SU-DHL-6 (cell line): ENCODE measurements around the gene CCL4.

Experiments used
- H2AFZ ChIP-seq: fragments of 200-600 bp; sonication (generic); 2 replicates; pipeline ENCODE4 v1.6.1; 2014; ENCODE audit warnings: low read depth, mild to moderate bottlenecking, moderate library complexity, mixed read lengths, antibody characterized with exemption, low read length; ENCODE audit not compliant: severe bottlenecking
- H3F3A ChIP-seq: fragments of 200-600 bp; shearing (Covaris generic); 2 replicates; pipeline ENCODE4 v1.6.0; 2016; ENCODE audit warnings: antibody characterized with exemption, mild to moderate bottlenecking; ENCODE audit not compliant: insufficient read depth
- H3K27ac ChIP-seq: fragments of 200-600 bp; sonication (generic); 2 replicates; pipeline ENCODE4 v1.5.1; 2016; ENCODE audit warnings: low read depth, mild to moderate bottlenecking, low read length, moderate library complexity, mixed read lengths
- H3K27me3 ChIP-seq: fragments of 200-600 bp; sonication (generic), shearing (Covaris generic); 2 replicates; pipeline ENCODE4 v1.6.0; 2014; ENCODE audit warnings: mild to moderate bottlenecking, low read length
- H3K36me3 ChIP-seq: fragments of 200-600 bp; sonication (generic); 2 replicates; pipeline ENCODE4 v1.6.1; 2014; ENCODE audit warnings: mild to moderate bottlenecking, low read length, mixed read lengths
- H3K4me2 ChIP-seq: fragments of 300-600, 200-600 bp; shearing (Covaris generic), sonication (generic); 2 replicates; pipeline ENCODE4 v1.6.0; 2014; ENCODE audit warnings: low read length, low read depth, mild to moderate bottlenecking; ENCODE audit not compliant: poor library complexity, severe bottlenecking
- H3K4me3 ChIP-seq: fragments of 200-600 bp; sonication (generic); 2 replicates; pipeline ENCODE4 v1.5.1; 2014; ENCODE audit warnings: antibody characterized with exemption, low read length, mild to moderate bottlenecking, mixed read lengths; ENCODE audit not compliant: insufficient read depth, poor library complexity, severe bottlenecking
- H3K79me2 ChIP-seq: fragments of 200-600 bp; sonication (generic); 2 replicates; pipeline ENCODE4 v1.6.1; 2014; ENCODE audit warnings: mild to moderate bottlenecking, low read length, moderate library complexity; ENCODE audit not compliant: insufficient read depth
- H3K9ac ChIP-seq: fragments of 200-600 bp; sonication (generic); 2 replicates; pipeline ENCODE4 v1.7.0; 2014; ENCODE audit warnings: mild to moderate bottlenecking, low read length
- H3K9me2 ChIP-seq: fragments of 200-600 bp; sonication (generic); replicated peaks from 2 replicates; pipeline ENCODE4 v1.6.1; 2014; ENCODE audit warnings: low read length; ENCODE audit not compliant: insufficient read depth
- H3K9me3 ChIP-seq: fragments of 200-600 bp; sonication (generic); 2 replicates; pipeline ENCODE4 v1.6.1; 2014; ENCODE audit warnings: low read length, mixed read lengths; ENCODE audit not compliant: insufficient read depth
- H4K20me1 ChIP-seq: fragments of 200-600 bp; sonication (generic); 2 replicates; pipeline ENCODE4 v1.6.1; 2014; ENCODE audit warnings: low read depth, mild to moderate bottlenecking, antibody characterized with exemption, low read length, moderate library complexity, mixed read lengths
- EZH2phosphoT487 ChIP-seq: fragments of 200-600 bp; sonication (generic), shearing (Covaris generic); conservative IDR thresholded peaks from 2 replicates; pipeline ENCODE4 v1.6.1; 2018; ENCODE audit warnings: mild to moderate bottlenecking, antibody characterized with exemption, low read length, moderate library complexity, mixed read lengths
- TF ChIP-seq, protein P1 (sequence below): fragments of 200-600 bp; sonication (generic); IDR thresholded peaks from one replicate; pipeline ENCODE4 v1.5.1; 2017; ENCODE audit warnings: antibody characterized with exemption, mild to moderate bottlenecking, low read length, moderate library complexity; ENCODE audit not compliant: insufficient read depth, poor library complexity, severe bottlenecking

Gene CCL4

DNA sequence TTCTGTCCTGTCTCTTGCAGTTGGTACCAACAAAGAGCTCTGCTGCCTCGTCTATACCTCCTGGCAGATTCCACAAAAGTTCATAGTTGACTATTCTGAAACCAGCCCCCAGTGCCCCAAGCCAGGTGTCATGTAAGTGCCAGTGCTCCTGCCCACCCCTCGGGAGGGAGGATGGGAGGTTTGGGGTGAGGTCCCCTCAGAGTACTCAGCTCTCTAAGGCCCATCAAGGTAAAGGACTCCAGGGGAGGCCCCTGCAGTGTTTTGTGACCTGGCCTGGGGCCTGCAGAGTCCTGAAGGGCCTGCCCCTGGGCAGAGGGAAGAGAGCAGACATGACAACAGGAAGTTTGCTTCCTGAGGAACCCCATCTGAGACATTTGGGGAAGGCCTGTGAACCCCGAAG lies 33.2 kb upstream of the CCL4 start:
- Histone ChIP-seq H3K79me2 (no peaks in the 10 kb centered on the region), H3K4me3 (no peak overlapping the region), H3K27me3 (no peaks in the 10 kb centered on the region), H3F3A (no peaks in the 10 kb centered on the region), H3K9me3 (no peaks in the 10 kb centered on the region), H3K9ac (no peak overlapping the region), H3K4me2 (no peak overlapping the region), H3K9me2 (no peaks in the 10 kb centered on the region), H3K36me3 (no peaks in the 10 kb centered on the region), H3K27ac (no peak overlapping the region), H4K20me1 (no peaks in the 10 kb centered on the region), H2AFZ (no peak overlapping the region)
- TF ChIP-seq, protein P1, sequence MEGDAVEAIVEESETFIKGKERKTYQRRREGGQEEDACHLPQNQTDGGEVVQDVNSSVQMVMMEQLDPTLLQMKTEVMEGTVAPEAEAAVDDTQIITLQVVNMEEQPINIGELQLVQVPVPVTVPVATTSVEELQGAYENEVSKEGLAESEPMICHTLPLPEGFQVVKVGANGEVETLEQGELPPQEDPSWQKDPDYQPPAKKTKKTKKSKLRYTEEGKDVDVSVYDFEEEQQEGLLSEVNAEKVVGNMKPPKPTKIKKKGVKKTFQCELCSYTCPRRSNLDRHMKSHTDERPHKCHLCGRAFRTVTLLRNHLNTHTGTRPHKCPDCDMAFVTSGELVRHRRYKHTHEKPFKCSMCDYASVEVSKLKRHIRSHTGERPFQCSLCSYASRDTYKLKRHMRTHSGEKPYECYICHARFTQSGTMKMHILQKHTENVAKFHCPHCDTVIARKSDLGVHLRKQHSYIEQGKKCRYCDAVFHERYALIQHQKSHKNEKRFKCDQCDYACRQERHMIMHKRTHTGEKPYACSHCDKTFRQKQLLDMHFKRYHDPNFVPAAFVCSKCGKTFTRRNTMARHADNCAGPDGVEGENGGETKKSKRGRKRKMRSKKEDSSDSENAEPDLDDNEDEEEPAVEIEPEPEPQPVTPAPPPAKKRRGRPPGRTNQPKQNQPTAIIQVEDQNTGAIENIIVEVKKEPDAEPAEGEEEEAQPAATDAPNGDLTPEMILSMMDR = no peak
- TF ChIP-seq EZH2phosphoT487 = no peak

DNA sequence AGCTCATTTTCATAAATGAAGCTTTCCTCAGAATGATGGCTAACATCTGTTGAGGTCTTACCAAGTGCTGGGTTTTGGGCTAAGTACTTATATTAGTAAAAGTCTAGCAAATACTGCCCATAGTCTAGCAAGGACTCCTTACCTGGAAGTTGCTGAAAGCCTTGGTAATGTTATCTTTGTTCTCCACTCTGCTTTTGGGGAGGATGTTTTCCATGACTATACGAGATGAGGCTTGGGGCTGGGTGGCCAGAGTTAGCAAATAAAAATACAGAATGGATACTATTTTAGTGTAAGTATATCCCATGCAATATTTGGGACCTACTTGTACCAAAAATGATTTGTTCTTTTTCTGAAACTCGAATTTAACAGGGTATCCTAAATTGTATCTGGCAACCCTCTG lies 31.9 kb upstream of the CCL4 start:
- Histone ChIP-seq H3F3A (no peaks in the 10 kb centered on the region), H3K9me3 (no peaks in the 10 kb centered on the region), H4K20me1 (no peaks in the 10 kb centered on the region), H3K4me3 (no peak overlapping the region), H3K79me2 (no peaks in the 10 kb centered on the region), H3K4me2 (no peak overlapping the region), H3K27me3 (no peaks in the 10 kb centered on the region), H3K9me2 (no peaks in the 10 kb centered on the region), H3K27ac (no peak overlapping the region), H2AFZ (no peak overlapping the region), H3K9ac (no peak overlapping the region), H3K36me3 (no peaks in the 10 kb centered on the region)
- TF ChIP-seq, protein P1 = no peak
- TF ChIP-seq EZH2phosphoT487 = no peak

DNA sequence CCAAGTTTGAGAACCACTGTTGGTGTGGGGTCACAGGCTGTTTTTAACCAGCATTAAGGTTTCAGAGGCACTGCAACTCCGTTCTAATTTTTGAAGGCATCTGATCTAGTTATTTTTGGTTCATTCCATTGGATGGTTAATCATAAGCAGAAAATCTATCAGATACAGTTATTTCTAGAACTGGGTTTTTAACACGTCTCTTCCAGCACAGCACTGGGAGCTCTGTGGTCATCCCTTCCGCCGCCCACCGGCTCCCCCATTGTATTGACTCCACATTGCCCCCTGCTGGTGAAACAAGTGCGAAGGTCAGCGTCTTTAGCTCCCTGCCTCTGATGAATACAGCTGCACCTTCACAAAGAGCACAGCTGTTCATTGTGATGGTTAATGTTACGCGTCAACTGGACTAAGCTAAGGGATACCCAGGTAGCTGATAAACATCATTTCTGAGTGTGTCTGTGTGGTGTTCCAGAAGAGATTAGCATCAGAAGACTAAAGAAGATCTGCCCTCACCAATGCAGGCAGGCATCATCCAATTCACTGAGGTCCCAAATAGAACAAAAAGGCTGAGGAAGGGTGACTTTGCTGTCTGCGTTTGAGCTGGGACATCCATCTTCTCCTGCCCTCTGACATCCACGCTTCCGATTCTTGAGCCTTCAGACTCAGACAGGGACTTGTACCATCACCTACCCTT lies 31.1 kb upstream of the CCL4 start:
- H3K4me3 ChIP-seq = no peak overlapping the region
- H3K9ac ChIP-seq = no peak overlapping the region
- H3K36me3 ChIP-seq = no peaks in the 10 kb centered on the region
- H3K4me2 ChIP-seq = no peak overlapping the region
- TF ChIP-seq, protein P1 = peak; percentile 95
- TF ChIP-seq EZH2phosphoT487 = no peak
- H4K20me1 ChIP-seq = no peaks in the 10 kb centered on the region
- no peaks in the 10 kb centered on the region for H3K9me2 ChIP-seq
- H3K79me2 ChIP-seq = no peaks in the 10 kb centered on the region
- no peaks in the 10 kb centered on the region for H3K9me3 ChIP-seq
- no peak overlapping the region for H2AFZ ChIP-seq
- H3F3A ChIP-seq = no peaks in the 10 kb centered on the region
- H3K27ac ChIP-seq = no peak overlapping the region
- H3K27me3 ChIP-seq = no peaks in the 10 kb centered on the region
